A549 (cell line): ENCODE data around the gene ANKRD6.

Experiments used
- CEBPB ChIP-seq, 2 experiments: fragments of >200 bp in 1 of 2; sonication (Bioruptor Twin) in 1 of 2; formaldehyde crosslinking in 1 of 2; IDR thresholded peaks; 2 replicates each; pipeline ENCODE4 v1.6.1; 2012 to 2016
- FOSB ChIP-seq: fragments of 250-450 bp; sonication (Bioruptor Pico); IDR thresholded peaks from 2 replicates; pipeline ENCODE4 v1.5.0; 2020; ENCODE audit warnings: mild to moderate bottlenecking, moderate library complexity
- RFX5 ChIP-seq: fragments of 450-650 bp; IDR thresholded peaks from 2 replicates; pipeline ENCODE4 v1.7.1; 2014; ENCODE audit warnings: antibody characterized with exemption, mild to moderate bottlenecking, moderate library complexity
- RNF2 ChIP-seq: fragments of 200-600 bp; sonication (generic); IDR thresholded peaks from 2 replicates; pipeline ENCODE4 v1.6.1; 2016; ENCODE audit warnings: low read depth, mild to moderate bottlenecking, antibody characterized with exemption, moderate library complexity, borderline replicate concordance
- TF ChIP-seq, protein P1 (sequence below): fragments of >200 bp; sonication (Bioruptor Twin); formaldehyde crosslinking; IDR thresholded peaks from 3 replicates; pipeline ENCODE4 v1.5.1; 2016

DNA sequence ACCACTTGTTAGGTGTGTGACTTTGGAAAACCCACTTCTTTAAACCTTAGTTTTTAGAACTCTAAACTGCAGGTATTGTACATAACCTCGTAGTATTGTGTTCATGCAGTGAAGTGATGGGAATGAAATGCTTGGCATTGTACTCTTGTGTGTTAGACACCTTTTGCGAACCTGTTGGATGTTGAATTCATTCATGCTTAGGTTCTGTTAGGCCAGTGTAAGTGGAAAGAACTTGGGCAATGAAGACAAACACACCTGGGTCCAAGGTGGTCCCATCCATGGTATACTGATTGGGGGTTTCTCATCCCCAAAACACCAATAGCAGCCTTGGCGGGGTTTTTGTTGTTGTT lies 1.2 kb downstream of the ANKRD6 start:
- TF ChIP-seq, protein P1, sequence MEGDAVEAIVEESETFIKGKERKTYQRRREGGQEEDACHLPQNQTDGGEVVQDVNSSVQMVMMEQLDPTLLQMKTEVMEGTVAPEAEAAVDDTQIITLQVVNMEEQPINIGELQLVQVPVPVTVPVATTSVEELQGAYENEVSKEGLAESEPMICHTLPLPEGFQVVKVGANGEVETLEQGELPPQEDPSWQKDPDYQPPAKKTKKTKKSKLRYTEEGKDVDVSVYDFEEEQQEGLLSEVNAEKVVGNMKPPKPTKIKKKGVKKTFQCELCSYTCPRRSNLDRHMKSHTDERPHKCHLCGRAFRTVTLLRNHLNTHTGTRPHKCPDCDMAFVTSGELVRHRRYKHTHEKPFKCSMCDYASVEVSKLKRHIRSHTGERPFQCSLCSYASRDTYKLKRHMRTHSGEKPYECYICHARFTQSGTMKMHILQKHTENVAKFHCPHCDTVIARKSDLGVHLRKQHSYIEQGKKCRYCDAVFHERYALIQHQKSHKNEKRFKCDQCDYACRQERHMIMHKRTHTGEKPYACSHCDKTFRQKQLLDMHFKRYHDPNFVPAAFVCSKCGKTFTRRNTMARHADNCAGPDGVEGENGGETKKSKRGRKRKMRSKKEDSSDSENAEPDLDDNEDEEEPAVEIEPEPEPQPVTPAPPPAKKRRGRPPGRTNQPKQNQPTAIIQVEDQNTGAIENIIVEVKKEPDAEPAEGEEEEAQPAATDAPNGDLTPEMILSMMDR, result no peak
- TF ChIP-seq CEBPB (IDR thresholded peaks at IDR 0.05) (no peak), FOSB (no peak), RNF2 (no peak), RFX5 (no peak)
